Calu3 (cell line): ENCODE measurements around the gene KRT36. TPM values are rescaled to one million over a fixed set of nuclear protein-coding genes. Genes with fewer than 3 reads are reported as not detected.

Experiments
- BruUV-seq: library from RNA; stranded (reverse); fragments of 400-500 nt; replicated peaks from 2 replicates; lab custom pipeline; 2021; lab: Mats Ljungman, UMichigan
- CTCF ChIA-PET: fragments of 300-600 bp; sonication (Branson Sonifier 250); formaldehyde crosslinking; loops from one replicate; lab custom pipeline; 2022; ENCODE audit warnings: antibody characterized with exemption; lab: Charles Lee
- DNase-seq: peaks from one replicate; pipeline ENCODE4 v3.0.0; 2022
- H3K27ac Mint-ChIP-seq: one replicate; pipeline ENCODE4 v1.8.0; 2022; ENCODE audit warnings: mixed read lengths; ENCODE audit not compliant: unreplicated experiment
- H3K27me3 Mint-ChIP-seq: one replicate; pipeline ENCODE4 v1.8.0; 2022; ENCODE audit warnings: mixed read lengths; ENCODE audit not compliant: unreplicated experiment
- H3K36me3 Mint-ChIP-seq: one replicate; pipeline ENCODE4 v1.8.0; 2022; ENCODE audit warnings: mild to moderate bottlenecking, moderate library complexity, mixed read lengths; ENCODE audit not compliant: insufficient read depth, unreplicated experiment
- H3K4me1 Mint-ChIP-seq: one replicate; pipeline ENCODE4 v1.8.0; 2022; ENCODE audit warnings: mild to moderate bottlenecking, low read depth, mixed read lengths; ENCODE audit not compliant: unreplicated experiment
- H3K4me3 Mint-ChIP-seq: one replicate; pipeline ENCODE4 v1.8.0; 2022; ENCODE audit warnings: mild to moderate bottlenecking, low read depth, moderate library complexity, mixed read lengths; ENCODE audit not compliant: unreplicated experiment
- H3K9me3 Mint-ChIP-seq: one replicate; pipeline ENCODE4 v1.8.0; 2022; ENCODE audit warnings: low read depth, mixed read lengths; ENCODE audit not compliant: unreplicated experiment
- intact Hi-C: fragments of 100-400 bp; cut with micrococcal nuclease; formaldehyde crosslinking; loops from one replicate; pipeline ENCODE4 v1.10.0; 2022; ENCODE audit not compliant: unreplicated experiment
- total RNA-seq: library from RNA; stranded (reverse); gene quantifications from 2 replicates; pipeline ENCODE4 v1.2.3, GENCODE V29; 2022
- TF ChIP-seq, protein P1 (sequence below): fragments of 200-600 bp; IDR thresholded peaks from one replicate; pipeline ENCODE4 v1.8.0; 2022; ENCODE audit warnings: antibody characterized with exemption; ENCODE audit not compliant: unreplicated experiment

The KRT36 gene
- total RNA-seq, 1 experiment from 2014 or later, result not detected

DNA sequence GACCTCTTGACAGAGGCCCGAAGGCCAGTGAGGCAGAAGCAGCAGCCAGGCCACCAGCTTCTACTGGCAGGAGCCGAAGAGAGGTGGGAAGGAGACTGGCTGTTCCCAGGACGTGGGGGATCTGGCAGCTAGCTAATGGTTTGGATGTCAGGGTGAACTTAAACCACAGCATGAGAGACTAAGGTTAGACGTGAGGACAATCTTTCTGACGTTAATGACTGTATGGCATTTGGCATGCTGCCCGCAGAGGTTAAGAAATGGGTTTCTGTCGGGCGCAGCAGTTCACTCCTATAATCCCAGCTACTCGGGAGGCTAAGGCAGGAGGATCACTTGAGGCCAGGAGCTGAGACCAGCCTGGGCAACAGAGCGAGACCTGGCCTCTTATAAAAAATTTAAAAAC is 22.0 kb upstream of the KRT36 start:
- DNase-seq, result no peak
- H3K27me3 Mint-ChIP-seq, result no peaks in the 10 kb centered on the region
- H3K4me3 Mint-ChIP-seq, result no peak overlapping the region
- peaks cover 61% of the 10 kb centered on the region for H3K36me3 Mint-ChIP-seq
- intact Hi-C loops, result no loop called here
- no peak overlapping the region for H3K27ac Mint-ChIP-seq
- CTCF ChIA-PET, result interaction anchor here (1.3 kb wide), 1 partner anchor 37 kb away, joined by 4 read pairs; no protein-coding TSS in a partner anchor
- no peaks in the 10 kb centered on the region for H3K9me3 Mint-ChIP-seq
- peaks cover 29% of the 10 kb centered on the region for H3K4me1 Mint-ChIP-seq
- no TSS peak for BruUV-seq
- TF ChIP-seq, protein P1, sequence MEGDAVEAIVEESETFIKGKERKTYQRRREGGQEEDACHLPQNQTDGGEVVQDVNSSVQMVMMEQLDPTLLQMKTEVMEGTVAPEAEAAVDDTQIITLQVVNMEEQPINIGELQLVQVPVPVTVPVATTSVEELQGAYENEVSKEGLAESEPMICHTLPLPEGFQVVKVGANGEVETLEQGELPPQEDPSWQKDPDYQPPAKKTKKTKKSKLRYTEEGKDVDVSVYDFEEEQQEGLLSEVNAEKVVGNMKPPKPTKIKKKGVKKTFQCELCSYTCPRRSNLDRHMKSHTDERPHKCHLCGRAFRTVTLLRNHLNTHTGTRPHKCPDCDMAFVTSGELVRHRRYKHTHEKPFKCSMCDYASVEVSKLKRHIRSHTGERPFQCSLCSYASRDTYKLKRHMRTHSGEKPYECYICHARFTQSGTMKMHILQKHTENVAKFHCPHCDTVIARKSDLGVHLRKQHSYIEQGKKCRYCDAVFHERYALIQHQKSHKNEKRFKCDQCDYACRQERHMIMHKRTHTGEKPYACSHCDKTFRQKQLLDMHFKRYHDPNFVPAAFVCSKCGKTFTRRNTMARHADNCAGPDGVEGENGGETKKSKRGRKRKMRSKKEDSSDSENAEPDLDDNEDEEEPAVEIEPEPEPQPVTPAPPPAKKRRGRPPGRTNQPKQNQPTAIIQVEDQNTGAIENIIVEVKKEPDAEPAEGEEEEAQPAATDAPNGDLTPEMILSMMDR, result no peak

DNA sequence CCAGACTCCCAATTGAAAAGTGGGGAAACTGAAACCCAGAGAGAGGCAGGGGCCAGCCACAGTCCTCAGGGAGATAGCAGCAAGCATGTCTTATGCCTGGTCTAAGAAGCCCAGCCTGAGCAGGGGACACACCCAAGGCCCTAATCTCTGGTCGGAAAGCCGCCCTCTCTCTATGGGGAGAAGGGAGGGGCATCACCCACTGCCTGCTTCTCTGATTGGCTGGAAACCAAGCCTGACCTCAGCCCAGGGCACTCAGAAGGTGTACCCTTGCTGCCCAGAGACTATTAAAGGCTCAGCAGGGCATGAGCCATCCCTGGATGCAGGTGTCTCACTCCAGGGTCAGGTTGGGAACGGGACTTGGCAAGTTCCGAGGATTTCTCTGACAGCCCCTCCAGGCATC is 21.4 kb upstream of the KRT36 start:
- DNase-seq, result no peak
- Mint-ChIP-seq H3K27ac (peak overlapping the region; percentile 29), H3K36me3 (peaks cover 59% of the 10 kb centered on the region), H3K4me3 (no peak overlapping the region), H3K9me3 (no peaks in the 10 kb centered on the region), H3K27me3 (no peaks in the 10 kb centered on the region), H3K4me1 (peaks cover 35% of the 10 kb centered on the region)
- CTCF ChIA-PET, result interaction anchor here (0.8 to 2.1 kb wide), 3 partner anchors 9 to 37 kb away, joined by 4 to 7 read pairs (median 6); no protein-coding TSS in a partner anchor
- intact Hi-C loops, result no loop called here
- no TSS peak for BruUV-seq
- TF ChIP-seq, protein P1, result no peak

DNA sequence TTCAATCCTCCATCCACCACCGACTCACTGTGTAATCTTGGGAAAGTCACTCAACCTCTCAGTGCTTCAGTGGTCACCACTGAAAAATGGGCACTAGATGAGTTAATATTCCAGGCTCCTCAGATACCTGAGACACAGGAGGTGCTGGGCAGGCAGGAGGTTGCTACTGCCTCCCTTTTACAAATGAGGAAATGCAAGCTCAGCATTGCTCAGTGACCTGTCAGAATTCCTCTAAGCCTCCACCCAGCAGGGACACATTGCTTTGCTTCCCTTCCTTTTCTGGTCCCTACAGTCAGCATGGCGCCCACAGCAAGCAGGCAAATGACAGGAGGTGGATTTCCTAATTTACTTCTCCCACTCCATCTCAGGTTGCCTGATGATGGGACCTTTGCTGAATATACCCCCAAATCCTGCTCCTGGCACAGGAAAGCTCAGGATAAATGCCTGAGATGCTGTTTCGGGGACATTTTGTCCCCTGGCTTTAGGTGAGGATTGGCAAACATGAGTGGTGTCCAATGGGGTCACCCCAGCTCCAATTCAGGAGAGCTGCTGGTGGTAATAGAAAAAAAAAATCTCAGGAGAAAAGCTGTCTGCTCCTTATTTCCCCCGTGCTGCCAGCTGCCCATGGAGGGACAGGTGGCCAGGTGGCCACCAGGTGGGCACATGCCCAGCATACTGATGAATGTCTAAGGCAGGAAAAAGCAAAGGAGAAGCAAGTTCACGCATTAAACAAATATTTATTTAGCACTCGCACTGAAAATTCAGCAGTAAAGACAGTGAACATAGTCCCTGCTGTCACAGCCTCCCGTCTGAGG is 20.7 kb upstream of the KRT36 start:
- Mint-ChIP-seq H3K27me3 (no peaks in the 10 kb centered on the region), H3K27ac (peak overlapping the region; percentile 29), H3K4me1 (peaks cover 41% of the 10 kb centered on the region), H3K4me3 (no peak overlapping the region), H3K9me3 (no peaks in the 10 kb centered on the region), H3K36me3 (peaks cover 52% of the 10 kb centered on the region)
- no peak for DNase-seq
- TF ChIP-seq, protein P1, result peak; percentile 7
- intact Hi-C loops, result no loop called here
- no TSS peak for BruUV-seq
- CTCF ChIA-PET, result interaction anchor here (0.6 to 2.1 kb wide), 5 partner anchors 9 to 850 kb away, joined by 3 to 7 read pairs (median 4); no protein-coding TSS in a partner anchor

DNA sequence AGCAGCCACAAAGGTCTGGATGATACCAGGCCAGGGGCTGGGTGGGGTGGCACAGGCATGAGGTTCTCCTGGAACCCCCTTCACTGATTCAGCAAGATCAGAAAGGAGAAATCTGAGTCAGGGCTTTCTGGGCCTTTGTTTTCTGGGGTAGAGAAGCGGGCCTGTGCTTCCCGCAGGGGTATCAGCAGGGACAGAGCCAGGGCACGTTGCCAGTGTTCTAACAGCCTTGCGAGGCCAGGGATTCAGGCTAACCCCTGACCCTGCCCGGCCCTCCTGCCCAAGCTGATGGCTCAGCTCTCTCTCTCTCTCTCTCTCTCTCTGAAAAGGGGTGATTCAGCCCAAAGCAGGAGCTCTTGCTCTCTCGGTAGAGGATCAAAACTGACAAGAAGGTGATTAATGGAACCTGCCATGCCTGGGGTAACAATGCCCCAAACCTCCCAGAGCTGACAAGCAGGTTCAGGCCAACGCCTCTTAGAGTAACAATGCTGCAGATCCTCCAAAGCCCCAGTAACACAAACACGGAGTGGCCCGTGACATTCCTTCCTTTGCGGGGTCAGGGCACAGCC is 17.7 kb upstream of the KRT36 start:
- DNase-seq, result no peak
- peaks cover 41% of the 10 kb centered on the region for H3K4me1 Mint-ChIP-seq
- H3K36me3 Mint-ChIP-seq, result peaks cover 30% of the 10 kb centered on the region
- BruUV-seq, result no TSS peak
- CTCF ChIA-PET, result interaction anchor here (0.6 to 2.7 kb wide), 4 partner anchors 11 to 50 kb away, joined by 3 to 8 read pairs (median 3); no protein-coding TSS in a partner anchor
- intact Hi-C loops, result no loop called here
- H3K4me3 Mint-ChIP-seq, result no peak overlapping the region
- TF ChIP-seq, protein P1, result no peak
- H3K9me3 Mint-ChIP-seq, result no peaks in the 10 kb centered on the region
- no peaks in the 10 kb centered on the region for H3K27me3 Mint-ChIP-seq
- no peak overlapping the region for H3K27ac Mint-ChIP-seq
